GM12878 (cell line): Measurements from ENCODE around the gene TMED7. TPM values are rescaled to one million over a fixed set of nuclear protein-coding genes. Genes with fewer than 3 reads are reported as not detected.

Source experiments
- ATAC-seq: fragments of 200-7000 bp; cut with Tn5 transposase; 3 replicates; pipeline ENCODE4 v1.9.1; 2020; ENCODE audit warnings: mild to moderate bottlenecking, moderate library complexity
- BruUV-seq: library from RNA; stranded (reverse); fragments of 400-500 nt; replicated peaks from 2 replicates; lab custom pipeline; 2021; lab: Mats Ljungman, UMichigan
- CTCF ChIA-PET: fragments of 300-600 bp; sonication (Branson Sonifier 250); formaldehyde crosslinking; extraction: SDS; loops from one replicate; lab custom pipeline; 2021; ENCODE audit warnings: inconsistent platforms; lab: Yijun Ruan, JAX
- POLR2A ChIA-PET: fragments of 350-600 bp; formaldehyde crosslinking; extraction: SDS; loops from one replicate; lab custom pipeline; 2021; ENCODE audit warnings: inconsistent platforms; lab: Charles Lee
- RAD21 ChIA-PET: fragments of 300-600 bp; sonication (Branson Sonifier 250); formaldehyde crosslinking; loops from one replicate; lab custom pipeline; 2023; ENCODE audit warnings: antibody characterized with exemption; ENCODE audit not compliant: unreplicated experiment; lab: Charles Lee
- SMC1A ChIA-PET: fragments of 300-600 bp; sonication (Branson Sonifier 250); formaldehyde crosslinking; loops from one replicate; lab custom pipeline; 2023; ENCODE audit not compliant: unreplicated experiment, uncharacterized antibody; lab: Charles Lee
- DNase-seq: peaks from one replicate; pipeline ENCODE4 v3.0.0-alpha.2; 2011; ENCODE audit warnings: low read depth, low spot score
- FAIRE-seq: peaks from 3 replicates; lab custom pipeline; 2011; peaks lifted over from hg19 to GRCh38; lab: Jason Lieb, UNC
- H2AFZ ChIP-seq: 2 replicates; pipeline ENCODE4 v1.6.0; 2011; ENCODE audit warnings: low read depth, low read length, control low read depth; ENCODE audit not compliant: control insufficient read depth
- H3K27ac ChIP-seq: 2 replicates; pipeline ENCODE4 v1.5.1; 2011; ENCODE audit warnings: control low read depth; ENCODE audit not compliant: control insufficient read depth, insufficient read depth
- H3K27me3 ChIP-seq, 2 experiments: replicated peaks in 1 of 2; 2 replicates each; pipeline versions ENCODE4 v1.6.0 to v1.6.1; 2011; ENCODE audit warnings: low read length in 1 of 2; ENCODE audit not compliant: control insufficient read depth in 2 of 2, insufficient read depth in 2 of 2
- H3K36me3 ChIP-seq, 2 experiments: 2 replicates each; pipeline ENCODE4 v1.5.1; 2011; ENCODE audit warnings: low read length in 1 of 2; ENCODE audit not compliant: control insufficient read depth in 2 of 2, insufficient read depth in 2 of 2
- H3K4me1 ChIP-seq: 2 replicates; pipeline ENCODE4 v1.6.1; 2011; ENCODE audit warnings: mild to moderate bottlenecking, low read length, moderate library complexity, mixed read lengths; ENCODE audit not compliant: control insufficient read depth, insufficient read depth
- H3K4me2 ChIP-seq: 2 replicates; pipeline ENCODE4 v1.6.0; 2011; ENCODE audit warnings: control low read depth; ENCODE audit not compliant: control insufficient read depth, insufficient read depth
- H3K4me3 ChIP-seq: fragments of 200-600 bp; sonication (generic); 2 replicates; pipeline ENCODE4 v1.5.1; 2016
- H3K79me2 ChIP-seq: 2 replicates; pipeline ENCODE4 v1.6.0; 2011; ENCODE audit warnings: low read length; ENCODE audit not compliant: control insufficient read depth, insufficient read depth
- H3K9ac ChIP-seq: 2 replicates; pipeline ENCODE4 v1.8.0; 2011; ENCODE audit warnings: low read length, control low read depth, mixed read lengths; ENCODE audit not compliant: control insufficient read depth, insufficient read depth
- H3K9me3 ChIP-seq: replicated peaks from 3 replicates; pipeline ENCODE4 v1.5.1; 2011; ENCODE audit warnings: mild to moderate bottlenecking, low read length; ENCODE audit not compliant: control insufficient read depth, insufficient read depth
- H4K20me1 ChIP-seq: 2 replicates; pipeline ENCODE4 v1.6.0; 2011; ENCODE audit not compliant: control insufficient read depth, insufficient read depth
- CBX3 ChIP-seq: fragments of 200-600 bp; sonication (generic); IDR thresholded peaks from 2 replicates; pipeline ENCODE4 v1.6.1; 2016; ENCODE audit warnings: low read depth, borderline replicate concordance
- CEBPB ChIP-seq, 2 experiments: fragments of 150-350 bp in 1 of 2; IDR thresholded peaks; 2 replicates each; pipeline ENCODE4 v1.6.1; 2012 to 2014; ENCODE audit warnings: low read depth in 2 of 2, low read length in 2 of 2, borderline replicate concordance in 1 of 2, inconsistent platforms in 1 of 2
- IRF4 ChIP-seq: IDR thresholded peaks from 2 replicates; pipeline ENCODE4 v1.6.1; 2011; ENCODE audit warnings: low read depth, low read length
- JUNB ChIP-seq: IDR thresholded peaks from 2 replicates; pipeline ENCODE4 v1.6.1; 2016; ENCODE audit warnings: antibody characterized with exemption, mild to moderate bottlenecking
- LARP7 ChIP-seq: fragments of 450-650 bp; IDR thresholded peaks from 2 replicates; pipeline ENCODE4 v1.6.1; 2017; ENCODE audit warnings: mild to moderate bottlenecking
- NFIC ChIP-seq: IDR thresholded peaks from 2 replicates; pipeline ENCODE4 v1.6.1; 2012; ENCODE audit warnings: low read depth, mild to moderate bottlenecking, inconsistent platforms, low read length, moderate library complexity
- NFYB ChIP-seq: IDR thresholded peaks from 2 replicates; pipeline ENCODE4 v1.6.1; 2011; ENCODE audit warnings: low read depth, mild to moderate bottlenecking, low read length, improper control_type of control experiment, moderate library complexity; ENCODE audit not compliant: insufficient read depth
- NR2C2 ChIP-seq: IDR thresholded peaks from 2 replicates; pipeline ENCODE4 v1.6.1; 2011; ENCODE audit warnings: borderline replicate concordance, low read depth; ENCODE audit not compliant: control insufficient read depth, insufficient read length
- RB1 ChIP-seq: fragments of 450-650 bp; formaldehyde crosslinking; IDR thresholded peaks from 2 replicates; pipeline ENCODE4 v1.6.1; 2017; ENCODE audit warnings: mild to moderate bottlenecking, borderline replicate concordance
- SUPT20H ChIP-seq: IDR thresholded peaks from 2 replicates; pipeline ENCODE4 v1.6.1; 2011; ENCODE audit warnings: low read depth, mild to moderate bottlenecking, low read length, moderate library complexity, borderline replicate concordance; ENCODE audit not compliant: control insufficient read depth
- YY1 ChIP-seq: IDR thresholded peaks from 2 replicates; pipeline ENCODE4 v1.6.1; 2011; ENCODE audit warnings: low read depth, mild to moderate bottlenecking, low read length
- ZSCAN29 ChIP-seq: fragments of 450-650 bp; IDR thresholded peaks from 2 replicates; pipeline ENCODE4 v1.6.1; 2017; ENCODE audit warnings: mild to moderate bottlenecking, moderate library complexity
- WGBS: methylation state at CpG from one replicate; pipeline ENCODE4 v1.1.6; 2016; ENCODE audit warnings: low lambda C conversion rate; ENCODE audit not compliant: insufficient replicate concordance, insufficient coverage; ENCODE audit errors: missing lambda C conversion rate; 5-methylcytosine and 5-hydroxymethylcytosine counted together
- in situ Hi-C: fragments of 300-500 bp; cut with MboI; formaldehyde crosslinking; loops from 9 replicates; pipeline ENCODE4 v1.14.3; 2018; ENCODE audit warnings: mixed read lengths
- intact Hi-C: fragments of 100-400 bp; cut with micrococcal nuclease; formaldehyde crosslinking; loops from one replicate; pipeline ENCODE4 v1.14.2; 2022; ENCODE audit not compliant: unreplicated experiment
- polyA plus RNA-seq, 11 experiments: library from polyadenylated mRNA; depleted of rRNA in 4 of 11; unstranded in 6 of 11; stranded (reverse) in 5 of 11; fragments of >200 nt; fragmentation: Nextera tagmentation in 4 of 11; fragmentation: Illumina TruSeq in 1 of 11; extraction: Ambion mirVana in 4 of 11; extraction: Trizol in 1 of 11; gene quantifications; 1 replicate in 1 of 11; 2 replicates in 10 of 11; pipeline versions ENCODE4 v1.2.1 to v1.2.3, GENCODE V29; 2011 to 2016; ENCODE audit warnings: inconsistent platforms in 2 of 11, missing spikeins in 2 of 11, low read depth in 1 of 11
- total RNA-seq, 4 experiments: library from RNA; depleted of rRNA in 3 of 4; stranded (reverse); fragments of >200 nt in 3 of 4; fragmentation: Illumina TruSeq in 1 of 4; extraction: Trizol in 1 of 4; gene quantifications; 2 replicates each; pipeline versions ENCODE4 v1.2.1 to v1.2.3, GENCODE V29; 2013 to 2021
- TF ChIP-seq, protein P1 (sequence below): IDR thresholded peaks from 2 replicates; pipeline ENCODE4 v1.6.1; 2011; ENCODE audit warnings: mild to moderate bottlenecking, low read depth, low read length, moderate library complexity; ENCODE audit not compliant: insufficient replicate concordance
- TF ChIP-seq, protein P2 (sequence below): IDR thresholded peaks from 2 replicates; pipeline ENCODE4 v1.6.1; 2012; ENCODE audit warnings: low read length, inconsistent platforms
- TF ChIP-seq, protein P3 (sequence below): fragments of 150-350 bp; IDR thresholded peaks from 2 replicates; pipeline ENCODE4 v1.6.1; 2014; ENCODE audit warnings: mild to moderate bottlenecking, low read depth, low read length
- TF ChIP-seq, protein P4 (sequence below): IDR thresholded peaks from 2 replicates; pipeline ENCODE4 v1.6.1; 2012; ENCODE audit warnings: low read depth, low read length, improper control_type of control experiment

The TMED7 gene
- total and polyA plus RNA-seq, 10 of the 15 experiments (the other 5 are each of a cell fraction or from before 2014, with no cell fraction given): 8.0 to 37.3 (median 25.2) TPM

DNA sequence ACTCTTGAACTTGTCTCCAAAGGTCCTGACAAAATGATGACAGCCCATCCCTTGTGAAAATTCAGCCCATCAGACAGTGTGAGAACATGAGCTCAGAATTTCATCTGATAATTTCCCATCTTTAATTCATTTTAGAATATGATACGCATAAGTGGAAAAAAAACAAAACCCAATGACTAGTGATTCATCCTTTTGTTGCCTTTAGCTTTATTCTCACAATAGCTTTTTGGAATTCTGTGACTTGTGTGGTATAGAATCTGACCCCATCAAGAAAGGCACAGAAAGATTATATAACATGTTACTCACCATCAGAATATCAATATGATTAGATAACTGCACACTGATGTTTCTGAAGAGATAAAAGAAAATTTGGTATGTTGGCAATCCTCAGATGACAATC, 16.1 kb upstream of the TMED7 start:
- ChIA-PET POLR2A (no interaction called here), RAD21 (interaction anchor here (0.6 to 1.1 kb wide), 3 partner anchors 78 to 198 kb away, joined by 3 read pairs; no protein-coding TSS in a partner anchor), SMC1A (interaction anchor here (1.2 to 1.4 kb wide), 6 partner anchors 10 to 426 kb away, joined by 3 to 5 read pairs (median 3); partner anchors contain the start of gene FEM1C), CTCF (interaction anchor here (1.0 to 2.6 kb wide), 4 partner anchors 190 to 427 kb away, joined by 3 to 7 read pairs (median 4); no protein-coding TSS in a partner anchor)
- peaks cover 0 to 2% of the 10 kb centered on the region in 2 experiments; a peak in 1 of 4 replicates for H3K27me3 ChIP-seq
- no peak for FAIRE-seq
- H4K20me1 ChIP-seq: no peaks in the 10 kb centered on the region; the same call in 1 of the 2 replicates
- no TSS peak for BruUV-seq
- TF ChIP-seq NR2C2 (no peak), IRF4 (no peak), SUPT20H (no peak), JUNB (no peak), CBX3 (no peak), NFIC (no peak), ZSCAN29 (no peak), CEBPB (IDR thresholded peaks at IDR 0.05; ENCODE audit: borderline replicate concordance in 1 of 2, low read depth in 2 of 2, low read length in 2 of 2) (no peak), YY1 (no peak), LARP7 (no peak), NFYB (no peak), RB1 (no peak)
- TF ChIP-seq, protein P1, sequence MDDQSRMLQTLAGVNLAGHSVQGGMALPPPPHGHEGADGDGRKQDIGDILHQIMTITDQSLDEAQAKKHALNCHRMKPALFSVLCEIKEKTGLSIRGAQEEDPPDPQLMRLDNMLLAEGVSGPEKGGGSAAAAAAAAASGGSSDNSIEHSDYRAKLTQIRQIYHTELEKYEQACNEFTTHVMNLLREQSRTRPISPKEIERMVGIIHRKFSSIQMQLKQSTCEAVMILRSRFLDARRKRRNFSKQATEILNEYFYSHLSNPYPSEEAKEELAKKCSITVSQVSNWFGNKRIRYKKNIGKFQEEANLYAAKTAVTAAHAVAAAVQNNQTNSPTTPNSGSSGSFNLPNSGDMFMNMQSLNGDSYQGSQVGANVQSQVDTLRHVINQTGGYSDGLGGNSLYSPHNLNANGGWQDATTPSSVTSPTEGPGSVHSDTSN: no peak
- TF ChIP-seq, protein P2, sequence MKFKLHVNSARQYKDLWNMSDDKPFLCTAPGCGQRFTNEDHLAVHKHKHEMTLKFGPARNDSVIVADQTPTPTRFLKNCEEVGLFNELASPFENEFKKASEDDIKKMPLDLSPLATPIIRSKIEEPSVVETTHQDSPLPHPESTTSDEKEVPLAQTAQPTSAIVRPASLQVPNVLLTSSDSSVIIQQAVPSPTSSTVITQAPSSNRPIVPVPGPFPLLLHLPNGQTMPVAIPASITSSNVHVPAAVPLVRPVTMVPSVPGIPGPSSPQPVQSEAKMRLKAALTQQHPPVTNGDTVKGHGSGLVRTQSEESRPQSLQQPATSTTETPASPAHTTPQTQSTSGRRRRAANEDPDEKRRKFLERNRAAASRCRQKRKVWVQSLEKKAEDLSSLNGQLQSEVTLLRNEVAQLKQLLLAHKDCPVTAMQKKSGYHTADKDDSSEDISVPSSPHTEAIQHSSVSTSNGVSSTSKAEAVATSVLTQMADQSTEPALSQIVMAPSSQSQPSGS: no peak
- TF ChIP-seq, protein P3, sequence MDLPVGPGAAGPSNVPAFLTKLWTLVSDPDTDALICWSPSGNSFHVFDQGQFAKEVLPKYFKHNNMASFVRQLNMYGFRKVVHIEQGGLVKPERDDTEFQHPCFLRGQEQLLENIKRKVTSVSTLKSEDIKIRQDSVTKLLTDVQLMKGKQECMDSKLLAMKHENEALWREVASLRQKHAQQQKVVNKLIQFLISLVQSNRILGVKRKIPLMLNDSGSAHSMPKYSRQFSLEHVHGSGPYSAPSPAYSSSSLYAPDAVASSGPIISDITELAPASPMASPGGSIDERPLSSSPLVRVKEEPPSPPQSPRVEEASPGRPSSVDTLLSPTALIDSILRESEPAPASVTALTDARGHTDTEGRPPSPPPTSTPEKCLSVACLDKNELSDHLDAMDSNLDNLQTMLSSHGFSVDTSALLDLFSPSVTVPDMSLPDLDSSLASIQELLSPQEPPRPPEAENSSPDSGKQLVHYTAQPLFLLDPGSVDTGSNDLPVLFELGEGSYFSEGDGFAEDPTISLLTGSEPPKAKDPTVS: no peak
- TF ChIP-seq, protein P4, sequence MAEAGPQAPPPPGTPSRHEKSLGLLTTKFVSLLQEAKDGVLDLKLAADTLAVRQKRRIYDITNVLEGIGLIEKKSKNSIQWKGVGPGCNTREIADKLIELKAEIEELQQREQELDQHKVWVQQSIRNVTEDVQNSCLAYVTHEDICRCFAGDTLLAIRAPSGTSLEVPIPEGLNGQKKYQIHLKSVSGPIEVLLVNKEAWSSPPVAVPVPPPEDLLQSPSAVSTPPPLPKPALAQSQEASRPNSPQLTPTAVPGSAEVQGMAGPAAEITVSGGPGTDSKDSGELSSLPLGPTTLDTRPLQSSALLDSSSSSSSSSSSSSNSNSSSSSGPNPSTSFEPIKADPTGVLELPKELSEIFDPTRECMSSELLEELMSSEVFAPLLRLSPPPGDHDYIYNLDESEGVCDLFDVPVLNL: no peak
- no peak overlapping the region for H3K4me2 ChIP-seq
- H3K27ac ChIP-seq: no peak overlapping the region
- no peak for DNase-seq
- H3K9ac ChIP-seq: no peak overlapping the region
- H3K79me2 ChIP-seq: no peaks in the 10 kb centered on the region
- H3K9me3 ChIP-seq: no peaks in the 10 kb centered on the region
- H2AFZ ChIP-seq: no peak overlapping the region
- H3K4me1 ChIP-seq: peaks cover 11% of the 10 kb centered on the region
- no peak overlapping the region for H3K4me3 ChIP-seq
- ATAC-seq: no peak
- in situ Hi-C loops: no loop called here
- H3K36me3 ChIP-seq: no peaks in the 10 kb centered on the region
- intact Hi-C loops: no loop called here
- 95% methylated on average over 1 of the region's 1 CpG for WGBS
